Skeletal muscle cell (primary cell): ENCODE measurements around the gene BHLHA15.
A peak's percentile ranks its signal among the peaks of the same experiment; 100 is the strongest.

Experiments used
- DNase-seq: peaks from one replicate; pipeline ENCODE4 v3.0.0-alpha.2; 2010; ENCODE audit warnings: low read depth
- H3K4me3 ChIP-seq: 2 replicates; pipeline ENCODE4 v1.5.1; 2011; ENCODE audit warnings: low read depth, mild to moderate bottlenecking, control low read depth, low read length, moderate library complexity

Gene BHLHA15

DNA sequence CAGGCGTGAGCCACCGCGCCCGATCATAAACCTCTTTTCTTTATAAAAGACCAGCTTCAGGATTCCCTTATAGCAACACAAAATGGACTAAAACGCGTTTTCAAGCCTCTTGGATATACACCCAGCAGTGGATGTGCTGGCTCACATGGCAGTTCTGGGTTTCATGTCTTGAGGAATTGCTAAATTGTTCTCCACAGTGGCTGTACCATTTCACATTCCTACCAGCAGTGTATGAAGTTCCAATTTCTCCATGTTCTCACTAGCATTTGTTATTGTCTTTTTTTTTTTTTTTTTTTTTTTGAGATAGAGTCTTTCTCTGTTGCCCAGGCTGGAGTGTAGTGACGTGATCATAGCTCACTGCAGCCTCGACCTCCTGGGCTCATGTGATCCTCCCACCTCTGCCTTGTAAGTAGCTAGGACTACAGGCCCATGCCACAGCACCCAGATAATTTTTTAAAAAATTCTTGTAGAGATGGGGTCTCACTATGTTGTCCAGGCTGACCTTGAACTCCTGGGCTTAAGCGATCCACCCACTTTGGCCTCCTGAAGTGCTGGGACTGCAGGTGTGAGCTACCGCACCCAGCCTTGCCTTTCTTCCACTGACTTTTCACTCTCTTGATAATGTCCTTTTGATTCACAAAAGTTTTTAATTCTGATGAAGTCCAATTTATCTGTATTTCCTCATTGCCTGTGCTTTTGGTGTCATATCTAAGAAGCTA, 23.3 kb downstream of the BHLHA15 start:
- DNase-seq = no peak
- H3K4me3 ChIP-seq = no peak overlapping the region

DNA sequence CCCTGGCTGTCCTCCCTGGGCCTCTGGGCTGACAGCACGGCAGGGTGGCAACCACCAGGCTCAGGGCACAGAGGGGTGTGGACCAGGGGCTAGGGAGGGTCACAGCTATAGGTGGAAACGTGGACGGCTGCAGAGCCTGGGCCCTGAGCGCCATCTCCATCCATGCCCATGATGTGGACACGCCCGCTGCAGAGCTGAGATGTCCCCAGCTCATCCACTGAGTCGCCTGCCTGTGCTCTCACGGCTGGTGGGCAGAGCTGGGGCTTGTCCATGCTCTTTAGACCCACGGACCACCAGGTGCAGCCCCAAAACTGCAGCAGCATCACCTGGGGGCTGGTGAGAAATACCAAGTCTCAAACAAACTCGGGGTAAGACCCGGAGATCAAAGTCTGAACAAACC, 24.7 kb downstream of the BHLHA15 start:
- H3K4me3 ChIP-seq = no peak overlapping the region
- no peak for DNase-seq

DNA sequence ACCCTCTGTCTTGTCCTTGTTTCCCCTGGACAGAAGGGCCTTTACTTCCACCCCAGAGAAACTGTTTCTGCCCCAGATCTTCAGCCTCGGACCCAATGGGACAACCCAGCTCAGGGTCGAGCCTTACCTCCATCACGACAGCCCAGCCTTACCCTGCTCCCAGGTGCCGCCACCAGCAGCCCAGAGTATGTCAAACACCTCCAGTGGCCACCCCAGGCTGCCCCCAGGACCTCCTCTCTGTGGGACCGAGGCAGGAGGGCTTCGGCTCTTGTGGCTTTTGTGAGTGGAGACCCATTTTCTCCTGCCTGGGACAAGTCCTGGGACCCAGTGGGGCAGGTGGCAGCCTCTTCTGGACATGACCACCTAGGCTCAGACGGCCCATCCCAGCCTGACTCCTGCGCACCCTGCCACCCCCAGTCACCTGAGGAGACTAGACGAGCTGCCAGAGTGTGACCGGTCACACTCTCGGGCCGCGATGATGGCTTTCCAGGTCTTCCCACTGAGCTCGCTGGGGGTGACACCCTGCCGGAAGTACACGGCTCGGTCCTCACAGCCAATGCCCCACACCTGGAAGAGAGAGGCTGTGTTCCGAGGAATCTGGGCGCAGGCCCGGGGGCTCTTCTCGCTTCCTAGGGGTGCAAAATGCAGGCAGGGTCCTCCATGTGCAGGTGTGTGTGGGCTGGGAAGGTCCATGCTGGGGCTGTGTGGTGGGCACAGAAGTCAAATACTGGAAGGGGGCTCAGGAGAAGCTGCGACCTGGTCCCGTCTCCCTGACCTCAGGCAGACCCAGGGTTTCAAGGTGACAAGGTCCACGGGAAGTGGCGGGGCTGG, 25.3 kb downstream of the BHLHA15 start:
- no peak overlapping the region for H3K4me3 ChIP-seq
- DNase-seq = no peak

DNA sequence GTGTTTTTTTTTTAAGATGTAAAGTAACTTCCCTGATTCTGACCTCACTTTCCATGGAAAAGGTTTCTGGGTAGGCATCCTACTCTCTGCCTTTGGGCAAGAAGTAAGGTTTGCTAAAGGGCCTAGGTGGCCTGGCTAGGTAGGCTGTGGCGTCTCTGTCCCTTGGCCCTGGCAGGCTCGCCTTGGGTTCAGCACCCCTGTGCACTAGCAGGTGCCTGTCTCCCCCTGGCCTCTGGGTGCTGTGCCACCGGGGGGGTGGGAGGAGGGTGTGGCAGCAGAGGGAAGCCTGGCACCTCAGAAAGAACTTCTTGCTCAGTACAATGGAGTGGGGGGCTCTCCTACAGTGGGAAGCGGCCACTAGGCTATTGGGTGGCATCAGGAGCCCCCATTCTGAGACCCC, 26.8 kb downstream of the BHLHA15 start:
- no peak overlapping the region for H3K4me3 ChIP-seq
- DNase-seq = no peak

DNA sequence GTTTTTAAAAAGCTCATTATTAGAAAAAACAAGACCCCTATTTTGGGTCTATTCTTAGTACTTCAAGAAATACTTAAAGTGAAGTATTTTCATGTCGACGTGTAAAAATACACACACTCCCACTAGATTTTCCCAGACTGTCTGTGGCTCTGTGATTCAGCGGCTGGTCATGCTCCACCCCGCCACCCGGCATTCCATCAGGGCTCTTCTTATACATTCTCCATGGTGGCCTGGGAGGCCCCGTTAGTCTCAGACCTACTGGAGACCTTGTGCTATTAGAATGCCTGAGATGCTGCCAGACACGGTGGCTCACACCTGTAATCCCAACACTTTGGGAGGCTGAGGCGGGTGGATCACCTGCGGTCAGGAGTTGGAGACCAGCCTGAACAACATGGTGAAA, 27.7 kb downstream of the BHLHA15 start:
- no peak for DNase-seq
- H3K4me3 ChIP-seq = no peak overlapping the region

DNA sequence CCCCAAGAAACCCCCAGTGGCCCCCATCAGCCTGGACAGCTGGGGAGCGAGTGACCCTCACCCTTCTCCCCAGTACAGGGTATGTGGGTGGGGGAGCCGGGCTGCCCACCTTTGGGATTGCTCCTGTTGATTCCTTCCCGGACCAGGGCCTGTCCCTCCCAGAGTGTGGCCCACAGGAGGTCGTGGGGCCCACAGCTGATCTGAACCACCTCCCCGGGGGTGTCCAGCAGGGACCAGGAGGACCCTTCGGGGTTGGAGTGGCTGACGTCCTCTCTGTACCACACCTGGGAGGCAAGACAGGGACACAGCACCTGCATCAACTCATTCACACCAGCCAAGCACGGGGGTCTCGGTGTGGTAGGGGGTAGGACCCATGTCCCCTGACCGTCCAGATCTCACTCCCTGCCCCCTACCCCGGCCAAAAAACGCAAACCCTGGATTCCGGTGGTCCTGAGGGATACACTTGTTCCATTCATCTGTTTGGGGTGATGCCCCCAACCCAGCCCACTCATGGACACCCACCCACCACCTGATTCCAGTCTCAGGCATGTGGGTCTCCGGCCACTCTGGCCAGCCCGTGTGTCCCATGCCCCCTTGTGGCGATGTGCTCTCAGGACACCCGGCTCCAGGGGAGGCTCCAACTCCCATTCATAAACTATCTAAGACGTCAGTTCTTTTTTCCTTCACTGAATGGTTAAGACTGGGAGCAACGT, 29.9 kb downstream of the BHLHA15 start:
- H3K4me3 ChIP-seq = no peak overlapping the region
- DNase-seq = no peak

DNA sequence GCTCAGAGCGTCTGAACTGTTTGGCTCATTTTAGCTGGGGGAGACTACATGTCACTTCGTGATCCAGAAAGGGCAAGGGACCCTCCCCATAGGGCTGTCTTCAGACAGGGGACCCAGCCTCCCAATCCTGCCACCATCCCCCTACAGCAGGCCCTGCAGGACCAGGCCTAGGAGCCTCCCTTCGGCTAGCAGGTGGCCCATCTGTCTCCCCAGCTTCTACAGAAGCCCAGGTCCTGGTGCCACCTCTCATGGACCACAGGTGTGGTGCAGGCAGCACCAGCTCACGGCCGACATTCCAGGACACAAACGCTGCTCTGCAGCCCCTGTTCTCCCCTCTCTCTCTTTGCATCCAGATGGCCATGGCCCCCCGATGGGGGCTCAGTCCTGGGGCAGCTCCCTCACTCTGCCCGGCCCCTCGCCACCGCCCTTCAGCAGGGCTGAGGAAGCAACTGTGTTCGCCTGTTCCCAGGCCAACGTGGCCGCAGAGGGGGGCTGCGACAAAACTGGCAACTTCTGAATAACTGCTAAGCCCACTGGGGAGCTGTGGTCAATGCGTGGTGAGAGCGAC, 30.5 kb downstream of the BHLHA15 start:
- H3K4me3 ChIP-seq = no peak overlapping the region
- no peak for DNase-seq

DNA sequence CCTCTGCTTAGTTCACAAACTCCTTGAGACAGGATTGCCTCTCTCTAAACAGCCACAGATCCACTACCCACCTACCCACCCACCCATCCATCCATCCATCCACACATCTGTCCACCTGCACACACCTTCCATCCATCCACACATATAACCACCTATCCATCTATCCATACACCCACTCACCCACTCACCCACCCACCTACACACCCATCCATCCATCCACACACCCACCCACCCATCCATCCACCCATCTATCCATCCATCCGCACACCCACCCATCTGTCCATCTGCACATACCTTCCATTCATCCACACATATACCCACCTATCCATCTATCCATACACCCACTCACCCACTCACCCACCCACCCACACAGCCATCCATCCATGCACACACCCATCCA, 31.1 kb downstream of the BHLHA15 start:
- no peak for DNase-seq
- H3K4me3 ChIP-seq = no peak overlapping the region

DNA sequence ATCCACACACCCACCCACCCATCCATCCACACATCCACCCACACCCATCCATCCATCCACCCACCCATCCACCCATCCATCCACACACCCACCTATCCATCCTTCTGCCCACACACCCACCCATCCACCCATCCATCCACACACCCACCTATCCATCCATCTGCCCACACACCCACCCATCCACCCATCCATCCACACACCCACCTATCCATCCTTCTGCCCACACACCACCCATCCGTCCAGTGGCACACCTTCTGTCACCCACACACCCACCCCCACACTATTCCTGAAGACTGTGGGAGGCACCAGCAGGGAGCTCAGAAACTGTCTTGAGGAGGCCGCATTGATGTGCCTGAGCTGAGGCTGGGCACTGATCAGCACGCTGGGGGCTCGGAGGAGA, 31.7 kb downstream of the BHLHA15 start:
- DNase-seq = no peak
- H3K4me3 ChIP-seq = no peak overlapping the region

DNA sequence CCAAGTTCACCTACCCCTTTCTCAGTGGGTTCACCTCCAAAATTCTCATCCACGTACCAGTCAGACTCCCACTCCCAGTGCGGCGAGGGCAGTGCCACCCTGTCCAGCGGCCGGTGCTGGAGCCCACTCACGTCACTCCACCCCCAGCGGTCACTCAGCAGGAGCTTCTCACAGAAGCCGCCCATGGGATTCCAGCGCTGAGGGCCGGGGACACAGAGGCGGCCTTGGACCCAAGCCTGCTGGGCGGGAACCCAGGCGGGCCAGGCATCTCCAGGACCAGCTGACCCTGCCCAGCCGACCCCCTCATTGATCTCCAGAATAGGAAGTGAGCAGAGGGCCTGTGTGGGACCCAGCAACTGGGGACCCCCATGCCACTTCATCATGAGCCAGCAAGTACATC, 33.6 kb downstream of the BHLHA15 start:
- DNase-seq = no peak
- no peak overlapping the region for H3K4me3 ChIP-seq

DNA sequence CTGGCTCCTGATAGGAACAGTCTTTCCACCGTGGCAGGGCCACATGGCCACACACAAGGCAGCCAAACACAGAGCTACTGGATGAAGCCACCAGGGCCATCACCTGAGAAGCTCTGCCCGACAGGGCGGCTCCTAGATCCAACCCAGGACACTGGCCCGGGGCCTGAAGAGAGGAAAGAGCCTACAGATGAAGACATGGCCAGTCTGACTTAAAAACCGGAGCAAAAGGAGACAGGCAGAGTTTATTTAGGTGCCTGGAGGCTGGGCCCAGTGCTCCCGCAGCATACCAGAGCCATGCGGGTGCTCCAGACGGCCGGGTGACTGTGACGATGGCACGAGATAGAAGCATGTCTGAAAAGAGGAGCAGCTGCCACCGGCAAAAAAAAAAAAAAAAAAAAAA, 36.9 kb downstream of the BHLHA15 start:
- no peak overlapping the region for H3K4me3 ChIP-seq
- no peak for DNase-seq

DNA sequence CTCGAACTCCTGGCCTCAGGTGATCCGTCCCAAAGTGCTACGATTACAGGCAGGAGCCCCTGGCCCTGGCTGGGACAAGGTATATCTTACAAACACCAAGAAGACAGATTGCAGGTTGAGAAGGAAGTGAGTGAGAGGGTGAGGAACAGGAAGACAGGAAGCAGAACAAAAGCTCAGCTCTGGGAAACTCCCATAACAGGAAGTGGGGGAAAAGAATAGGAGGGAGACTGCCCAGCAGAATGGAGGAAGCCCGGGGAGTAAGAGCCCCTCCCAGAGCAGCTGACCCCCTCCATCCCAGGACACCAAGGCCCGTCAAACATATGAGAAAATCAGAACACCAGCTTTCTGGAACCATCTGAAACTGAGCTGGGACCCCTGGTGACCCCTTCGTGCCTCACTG, 37.9 kb downstream of the BHLHA15 start:
- DNase-seq = no peak
- no peak overlapping the region for H3K4me3 ChIP-seq

DNA sequence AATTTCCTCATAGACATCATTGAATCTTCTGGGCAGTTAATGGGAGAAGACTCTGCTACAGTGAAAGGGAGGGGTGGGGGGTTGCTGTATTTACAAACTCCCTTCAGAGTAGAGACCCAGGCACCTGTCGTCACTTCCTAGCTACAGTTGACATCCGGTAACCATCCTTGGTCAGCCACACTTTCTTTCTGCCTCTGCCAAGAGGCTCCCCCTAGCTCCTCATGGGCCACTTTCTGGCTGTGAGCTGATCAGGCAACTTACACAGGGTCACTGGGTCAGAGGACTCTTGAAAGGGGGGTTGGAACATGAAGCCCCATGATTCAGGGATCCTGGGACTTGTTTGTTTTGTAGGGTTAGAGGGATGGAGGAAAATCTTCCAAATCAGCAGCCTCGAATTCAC, 39.5 kb downstream of the BHLHA15 start:
- no peak overlapping the region for H3K4me3 ChIP-seq
- no peak for DNase-seq

DNA sequence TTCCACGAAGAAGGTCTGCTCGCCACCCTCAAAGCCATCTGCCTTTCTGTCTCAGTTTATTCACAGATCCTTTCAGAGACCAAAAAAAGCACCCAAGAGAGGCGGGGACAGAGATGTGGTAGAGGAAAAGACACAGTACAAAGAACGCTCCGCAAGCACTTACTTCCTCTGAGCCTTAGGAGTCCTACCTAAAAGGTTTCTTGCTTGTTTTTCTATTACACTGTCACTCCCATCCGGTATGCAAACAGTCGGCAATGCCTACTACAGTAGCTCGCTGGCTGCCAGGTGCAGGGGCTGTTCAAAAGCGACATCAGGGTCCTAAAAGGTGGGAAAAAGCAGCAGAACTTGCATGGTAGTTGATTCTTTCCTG, 40.0 kb downstream of the BHLHA15 start:
- peak overlapping the region; percentile 92 for H3K4me3 ChIP-seq
- DNase-seq = no peak

DNA sequence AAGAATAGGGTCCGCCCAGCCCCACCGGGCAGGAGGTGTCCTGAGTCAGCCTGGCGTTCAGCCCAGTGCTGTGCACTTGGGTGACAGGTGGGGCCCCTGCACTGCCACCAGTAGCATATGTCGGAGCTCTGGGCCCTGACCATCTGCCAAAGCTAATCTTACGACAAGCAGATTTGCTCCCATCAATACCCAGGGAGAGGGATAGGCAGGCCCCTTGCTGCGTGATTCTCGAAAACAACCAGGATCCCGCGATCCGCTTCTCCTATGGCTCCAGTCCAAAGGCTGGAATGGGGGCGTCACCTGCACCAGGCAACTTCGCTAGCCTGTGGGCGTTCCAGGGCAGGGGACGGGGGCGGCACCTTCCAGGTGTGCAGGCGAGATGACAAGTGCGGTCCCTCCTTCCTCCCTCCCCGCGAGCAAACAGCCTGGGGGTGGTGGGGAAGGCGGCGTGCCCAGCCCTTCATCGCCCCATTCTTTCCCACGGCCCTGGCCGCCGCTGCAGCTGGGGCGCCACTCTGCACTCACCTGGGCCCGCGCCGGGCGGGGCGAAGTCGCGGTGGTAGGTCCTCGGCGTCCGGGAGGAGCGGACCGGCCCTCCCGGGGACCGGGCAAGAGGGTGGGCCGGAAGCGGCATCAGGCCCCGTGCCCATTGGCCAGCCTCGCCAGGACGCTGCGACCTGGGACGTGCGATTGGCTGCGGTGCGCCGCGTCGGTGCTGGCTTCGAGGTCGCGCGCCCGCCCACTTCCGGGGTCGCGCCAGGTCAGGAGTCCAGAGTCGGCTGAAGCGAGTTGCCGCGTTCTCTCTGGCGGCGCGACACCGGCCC, 40.6 kb downstream of the BHLHA15 start, which contains the start of gene TECPR1:
TECPR1 (minus strand) TSS at position 632 of the 824 bp plus-strand sequence. CDS start 6,086 bp downstream, outside the sequence.
- DNase-seq = peak; percentile 56
- peak within 1 kb of the TSS; percentile 92 for H3K4me3 ChIP-seq

DNA sequence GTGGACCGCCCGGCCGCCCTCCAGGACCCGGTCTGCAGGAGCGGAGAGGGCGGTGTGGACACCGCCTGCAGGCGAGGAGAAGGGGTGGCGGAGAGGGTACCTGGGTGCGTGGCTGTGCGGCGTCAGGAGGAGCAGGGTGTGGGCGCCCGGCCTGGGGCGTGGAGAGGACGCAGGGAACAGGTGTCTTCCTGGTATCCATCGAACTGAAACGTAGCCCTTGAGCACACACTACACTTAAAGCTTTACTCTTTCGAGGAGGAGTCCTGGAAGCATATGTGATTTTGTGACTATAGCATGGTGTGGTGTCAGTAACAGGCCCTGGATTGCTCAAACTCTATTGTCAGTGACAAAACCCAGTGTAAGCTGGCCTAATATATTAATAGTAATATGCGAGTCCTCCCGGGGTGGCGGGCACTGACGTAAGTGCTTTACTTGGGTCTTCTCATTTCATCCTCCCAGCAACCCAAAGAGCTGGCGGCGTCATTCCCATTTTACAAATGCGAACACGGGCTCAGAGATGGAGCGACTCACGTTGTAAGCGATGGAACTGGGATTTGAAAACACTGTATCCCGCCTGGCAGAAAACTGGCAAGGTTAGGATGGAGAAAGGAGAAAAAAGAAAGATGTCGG, 41.3 kb downstream of the BHLHA15 start:
- DNase-seq = no peak
- H3K4me3 ChIP-seq = peak overlapping the region; percentile 92

DNA sequence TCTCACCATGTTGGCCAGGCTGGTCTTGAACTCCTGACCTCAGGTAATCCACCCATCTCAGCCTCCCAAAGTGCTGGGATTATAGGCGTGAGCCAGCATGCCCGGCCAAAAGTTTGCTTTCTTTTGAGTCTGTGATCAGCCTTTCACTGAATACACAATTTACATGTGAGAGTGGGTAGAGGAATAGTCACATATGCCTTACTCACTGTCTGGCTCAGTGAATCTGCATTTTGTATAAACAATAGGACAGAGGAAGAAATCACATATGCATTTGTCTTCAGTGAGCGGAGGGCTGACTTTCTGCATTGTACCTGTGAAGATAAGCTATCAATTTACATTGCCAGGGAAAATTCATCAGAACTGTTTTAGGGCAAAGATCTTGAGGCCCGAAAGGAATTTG, 43.3 kb downstream of the BHLHA15 start:
- H3K4me3 ChIP-seq = no peak overlapping the region
- no peak for DNase-seq

DNA sequence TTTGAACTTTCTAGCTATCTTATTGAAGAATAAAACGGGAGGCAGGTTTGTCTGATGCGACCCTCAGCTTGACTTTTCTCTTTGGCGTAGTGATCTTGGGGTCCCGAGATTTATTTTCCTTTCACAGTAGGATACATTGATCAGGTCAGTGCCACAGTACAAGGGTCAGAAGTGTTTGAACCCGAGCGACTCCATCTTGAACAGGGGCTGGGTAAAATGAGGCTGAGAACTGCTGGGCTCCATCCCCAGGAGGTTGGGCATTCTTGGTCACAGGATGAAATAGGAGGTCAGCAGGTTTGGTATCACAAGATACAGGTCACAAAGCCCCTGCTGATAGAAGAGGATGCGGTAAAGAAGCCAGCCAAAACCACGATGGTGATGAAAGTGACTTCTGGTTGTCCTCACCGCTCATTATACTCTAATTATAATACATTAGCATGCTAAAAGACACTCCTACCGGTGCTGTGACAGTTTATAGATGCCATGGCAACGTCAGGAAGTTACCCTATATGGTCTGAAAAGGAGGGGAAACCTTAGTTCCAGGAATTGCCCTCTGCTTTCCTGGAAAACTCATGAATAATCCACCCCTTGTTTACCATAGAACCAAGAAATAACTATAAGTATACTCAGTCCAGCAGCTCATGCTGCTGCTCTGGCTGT, 43.8 kb downstream of the BHLHA15 start:
- no peak overlapping the region for H3K4me3 ChIP-seq
- no peak for DNase-seq
